Regular cardiac myocyte (primary cell): ENCODE data around the gene SPATA33. TPM values are rescaled to one million over a fixed set of nuclear protein-coding genes. Genes with fewer than 3 reads are reported as not detected.

Source experiments
- total RNA-seq: library from RNA; depleted of rRNA; stranded (reverse); fragments of >200 nt; gene quantifications from 2 replicates; pipeline ENCODE4 v1.2.3, GENCODE V29; 2014

The SPATA33 gene
- 1.1 and 2.9 TPM in 2 replicates for total RNA-seq

DNA sequence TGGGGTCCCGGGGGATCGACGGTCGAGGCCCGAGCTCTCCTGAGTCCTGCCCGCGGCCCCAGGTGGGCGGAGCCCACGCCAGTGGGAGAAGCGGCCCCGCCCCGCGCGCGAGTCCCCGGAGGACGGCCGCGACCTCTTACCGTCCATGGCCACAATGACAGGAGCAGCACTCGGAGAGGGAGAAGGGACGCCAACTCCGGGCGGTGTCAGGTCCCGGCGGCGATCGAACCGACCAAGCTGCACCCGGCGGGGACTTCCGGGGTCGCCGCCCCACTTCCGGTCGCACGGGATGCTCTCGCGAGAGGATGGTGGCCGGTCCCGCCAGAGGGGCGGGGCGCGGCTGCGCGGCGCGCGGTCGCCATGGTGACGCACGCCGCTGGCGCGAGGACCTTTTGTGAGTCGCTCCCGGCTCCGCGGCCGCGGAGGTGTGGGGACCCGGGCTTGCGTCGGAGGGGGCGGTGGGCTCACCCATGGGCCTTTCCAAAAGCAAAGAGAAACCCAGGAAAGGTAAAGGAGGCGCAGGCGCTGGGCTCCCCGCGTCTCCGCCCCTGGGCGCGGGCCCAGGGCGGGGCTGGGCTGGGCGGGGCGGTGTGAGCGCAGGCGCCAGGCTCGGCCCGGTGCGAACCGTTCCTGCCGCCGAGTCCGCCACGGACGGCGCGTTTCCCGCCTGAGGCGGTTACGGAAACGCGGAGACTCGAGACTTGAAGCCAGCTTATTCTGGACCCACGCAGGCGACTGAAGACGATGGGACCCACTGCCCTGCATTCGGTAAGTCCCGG, at the start of gene SPATA33, which contains the start of gene CHMP1A:
Gene SPATA33, plus strand, starts transcription at position 395 of the 779 bp plus-strand sequence. Its CDS starts 76 bp downstream, at position 471.
Gene CHMP1A, minus strand, starts transcription at position 267 of the 779 bp plus-strand sequence. Its CDS starts 120 bp downstream, at position 147.

DNA sequence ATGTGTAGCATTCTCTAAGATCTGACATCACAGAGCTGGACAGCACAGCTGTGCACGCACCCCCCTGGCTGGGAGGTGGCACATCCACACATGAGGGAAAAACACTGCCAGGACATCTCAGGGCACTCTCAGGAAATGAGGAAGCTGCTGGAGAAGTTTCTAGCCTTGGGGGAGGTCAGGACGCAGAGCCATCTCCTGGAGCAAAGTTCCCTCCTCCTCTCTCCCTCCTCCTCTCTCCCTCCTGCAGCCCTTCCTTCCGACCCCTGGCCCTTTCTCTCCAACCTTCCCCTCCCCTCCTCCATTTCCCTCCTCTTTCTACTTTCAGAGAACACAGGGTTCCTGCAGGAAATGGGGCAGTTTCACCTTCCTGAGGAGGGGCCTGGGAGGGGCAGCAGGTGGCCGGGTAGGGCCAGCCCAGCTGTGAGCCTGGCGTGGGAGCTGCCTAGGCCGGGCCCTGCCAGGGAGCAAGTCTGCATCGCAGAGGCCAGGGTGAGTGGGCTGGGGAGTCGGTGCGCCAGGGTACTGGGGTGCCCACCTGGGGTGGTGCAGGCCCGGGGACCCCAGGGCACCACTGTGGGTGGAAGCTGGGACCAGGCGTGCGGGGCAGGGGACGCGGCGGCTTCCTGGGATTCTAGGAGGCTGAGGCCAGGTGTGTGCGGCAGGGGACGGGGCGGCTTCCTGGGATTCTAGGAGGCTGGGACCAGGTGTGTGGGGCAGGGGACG, 44.2 kb upstream of the SPATA33 start, which contains the start of gene DPEP1:
Gene DPEP1, plus strand, starts transcription at position 412 of the 723 bp plus-strand sequence. CDS start 16,769 bp downstream, outside the sequence.

DNA sequence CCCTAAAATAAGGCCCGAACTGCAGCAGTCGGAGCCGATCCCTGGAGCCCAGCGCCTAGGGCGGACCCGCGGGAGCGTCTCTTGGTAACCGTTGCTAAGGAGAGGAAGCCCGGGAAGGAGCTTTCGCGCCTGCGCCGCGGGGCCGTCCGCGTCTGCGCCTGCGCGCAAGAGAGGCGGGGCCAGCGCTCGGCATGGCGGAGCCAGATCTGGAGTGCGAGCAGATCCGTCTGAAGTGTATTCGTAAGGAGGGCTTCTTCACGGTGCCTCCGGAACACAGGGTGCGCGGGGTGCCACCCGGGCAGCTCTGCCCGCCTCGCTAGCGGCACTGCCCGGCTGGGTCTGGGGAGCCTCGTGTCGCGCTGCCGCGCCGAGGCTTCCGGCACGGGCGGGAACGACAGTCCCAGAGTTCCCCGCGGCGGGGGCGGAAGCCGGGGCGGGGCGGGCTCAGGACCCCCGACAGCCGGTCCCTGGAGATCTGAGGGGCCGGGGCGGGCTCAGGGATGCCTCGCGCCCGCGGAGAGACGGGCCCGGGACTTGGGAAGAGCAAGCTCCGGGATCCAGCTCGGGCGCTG, 29.0 kb downstream of the SPATA33 start, which contains the start of gene CDK10:
Gene CDK10, plus strand, starts transcription at position 170 of the 572 bp plus-strand sequence. Its CDS starts 22 bp downstream, at position 192.

DNA sequence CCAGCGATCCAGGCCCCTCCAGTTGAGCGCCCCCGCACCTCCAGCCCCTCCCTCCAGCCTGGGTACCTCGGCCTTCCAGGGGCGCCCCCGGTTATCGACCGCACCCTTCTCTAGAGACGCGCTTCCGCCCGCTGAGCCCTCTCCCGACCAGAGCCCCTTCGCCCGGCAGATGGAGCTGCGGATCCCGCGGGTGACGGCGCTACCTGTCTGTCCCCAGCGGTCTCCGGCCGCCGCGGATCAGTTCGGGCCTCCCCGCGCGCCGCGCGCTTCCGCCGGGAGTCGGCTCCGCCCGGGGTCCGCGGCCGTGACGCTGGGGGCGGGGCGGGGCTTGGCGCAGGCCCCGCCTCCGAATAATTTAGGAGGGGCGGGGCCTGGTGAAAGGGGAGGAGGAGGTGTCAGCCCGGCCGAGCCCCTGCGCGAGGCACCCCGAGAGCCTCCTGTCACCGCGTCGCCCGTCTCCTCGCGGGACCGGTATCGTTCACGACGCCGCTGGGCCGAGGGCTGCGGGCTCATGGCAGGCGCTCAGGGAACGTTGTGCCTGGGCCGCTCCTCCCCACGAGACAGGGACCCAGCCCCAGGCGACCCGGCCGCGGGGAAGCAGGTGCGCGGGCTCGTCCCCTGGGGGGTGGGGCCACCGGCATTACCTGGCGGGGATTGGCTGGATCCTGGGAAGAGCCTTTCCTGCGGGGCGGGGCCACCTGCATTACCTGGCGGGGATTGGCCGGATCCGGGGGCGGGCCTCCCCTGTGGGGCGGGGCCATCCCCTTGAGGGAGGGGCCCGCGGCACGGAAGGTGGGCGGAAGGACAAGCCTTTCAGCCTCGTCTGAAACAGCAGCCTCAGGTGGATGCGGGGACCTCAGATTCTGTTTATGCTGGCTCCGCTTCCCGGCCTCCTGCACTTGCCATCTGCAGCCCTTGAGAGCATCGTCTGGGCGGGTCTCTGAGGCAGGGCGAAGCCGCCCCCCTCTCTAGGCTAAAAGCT, 44.1 kb downstream of the SPATA33 start, which contains the start of gene SPATA2L:
Gene SPATA2L, minus strand, starts transcription at position 281 of the 982 bp plus-strand sequence. CDS start 473 bp downstream, outside the sequence.

Other genes with a start within 250 kb of the SPATA33 start
- gene ANKRD11, start 167.3 kb upstream of the SPATA33 start, total RNA-seq = 39.7 and 44.1 TPM in 2 replicates
- 102 and 104 TPM in 2 replicates for gene SPG7, start 149.4 kb upstream of the SPATA33 start, total RNA-seq
- 2,617 and 2,821 TPM in 2 replicates for gene RPL13, start 97.2 kb upstream of the SPATA33 start, total RNA-seq
- 8.2 and 11.3 TPM in 2 replicates for gene CPNE7, start 82.1 kb upstream of the SPATA33 start, total RNA-seq
- 0.56 TPM in 1 of 2 replicates, not detected in the other for gene DPEP1, start 44.2 kb upstream of the SPATA33 start, total RNA-seq
- gene CHMP1A, start 128 bp upstream of the SPATA33 start, total RNA-seq = 69.3 and 134 TPM in 2 replicates
- 39.9 and 55.2 TPM in 2 replicates for gene CDK10, start 28.9 kb downstream of the SPATA33 start, total RNA-seq
- gene SPATA2L, start 43.9 kb downstream of the SPATA33 start, total RNA-seq = 12.4 and 14.2 TPM in 2 replicates
- gene VPS9D1, start 63.1 kb downstream of the SPATA33 start, total RNA-seq = 3.6 and 6.5 TPM in 2 replicates
- 9.9 and 10.2 TPM in 2 replicates for gene ZNF276, start 63.7 kb downstream of the SPATA33 start, total RNA-seq
- 5.6 and 17.4 TPM in 2 replicates for gene FANCA, start 158.8 kb downstream of the SPATA33 start, total RNA-seq
- gene SPIRE2, start 170.6 kb downstream of the SPATA33 start, total RNA-seq = 0.77 and 1.1 TPM in 2 replicates
- gene TCF25, start 215.8 kb downstream of the SPATA33 start, total RNA-seq = 175 and 185 TPM in 2 replicates